NCI-H128 (cell line): ENCODE results near the gene AHNAK2.

ENCODE experiments used
- DNase-seq: peaks from one replicate; lab custom pipeline; 2025; ENCODE audit not compliant: unreplicated experiment; lab: John Stamatoyannopoulos, UW

AHNAK2 gene

GRCh38 chr14:104940526-104941150, 37.5 kb downstream of the AHNAK2 start:
- DNase-seq = no peak

GRCh38 chr14:104939666-104940410, 38.3 kb downstream of the AHNAK2 start:
- no peak for DNase-seq

- DNase-seq = no peak
Observed at GRCh38 chr14:104938960-104939359, 39.2 kb downstream of the AHNAK2 start.

GRCh38 chr14:104938436-104938835, 39.7 kb downstream of the AHNAK2 start:
- no peak for DNase-seq

GRCh38 chr14:104937694-104938365, 40.3 kb downstream of the AHNAK2 start:
- DNase-seq = no peak

GRCh38 chr14:104937161-104937560, 41.0 kb downstream of the AHNAK2 start:
- DNase-seq = no peak

- no peak for DNase-seq
Observed at GRCh38 chr14:104936361-104937155, 41.6 kb downstream of the AHNAK2 start.

- no peak for DNase-seq
Observed at GRCh38 chr14:104935955-104936354, 42.2 kb downstream of the AHNAK2 start.

GRCh38 chr14:104935026-104935650, 43.0 kb downstream of the AHNAK2 start:
- no peak for DNase-seq

GRCh38 chr14:104933746-104934733, 44.1 kb downstream of the AHNAK2 start:
- no peak for DNase-seq

GRCh38 chr14:104932676-104933631, 45.2 kb downstream of the AHNAK2 start:
- DNase-seq = peak; percentile 53

- no peak for DNase-seq
Observed at GRCh38 chr14:104931771-104932675, 46.2 kb downstream of the AHNAK2 start.

GRCh38 chr14:104931304-104931770, 46.8 kb downstream of the AHNAK2 start:
- no peak for DNase-seq

- DNase-seq = no peak
Observed at GRCh38 chr14:104930526-104931303, 47.5 kb downstream of the AHNAK2 start.

GRCh38 chr14:104929268-104930230, 48.6 kb downstream of the AHNAK2 start:
- DNase-seq = no peak
